ENCODE results near the gene USP19. TPM values are rescaled to one million over a fixed set of nuclear protein-coding genes. Genes with fewer than 3 reads are reported as not detected.

USP19 gene
- total RNA-seq, 6 experiments from 2014 or later = 35.2 to 49.2 (median 42.6) TPM

- no peak for DNase-seq
- no peak for TF ChIP-seq CTCF (IDR thresholded peaks at IDR 0.05)
- Mint-ChIP-seq H3K4me3 (no peak overlapping the region), H3K27me3 (ENCODE audit: insufficient read depth) (no peaks in the 10 kb centered on the region; the same call in none of the 2 replicates), H3K9me3 (no peaks in the 10 kb centered on the region), H3K27ac (no peak overlapping the region), H3K4me1 (ENCODE audit: low read depth) (peaks cover 18% of the 10 kb centered on the region), H3K36me3 (ENCODE audit: low read depth) (peaks cover 34% of the 10 kb centered on the region)
Measured at GRCh38 chr3:49100046-49100615, 20.5 kb downstream of the USP19 start.

- peaks cover 34% of the 10 kb centered on the region for H3K36me3 Mint-ChIP-seq (ENCODE audit: low read depth)
- H3K27ac Mint-ChIP-seq = no peak overlapping the region
- H3K4me1 Mint-ChIP-seq (ENCODE audit: low read depth) = peaks cover 17% of the 10 kb centered on the region
- TF ChIP-seq CTCF (IDR thresholded peaks at IDR 0.05) = no peak
- no peak for DNase-seq
- H3K4me3 Mint-ChIP-seq = no peak overlapping the region
- no peaks in the 10 kb centered on the region for H3K9me3 Mint-ChIP-seq
- peaks cover 2% of the 10 kb centered on the region for H3K27me3 Mint-ChIP-seq (ENCODE audit: insufficient read depth)
Measured at GRCh38 chr3:49098910-49099630, 21.6 kb downstream of the USP19 start.

GRCh38 chr3:49098429-49098828, 22.2 kb downstream of the USP19 start:
- H3K27me3 Mint-ChIP-seq (ENCODE audit: insufficient read depth) = peaks cover 2% of the 10 kb centered on the region
- no peak for DNase-seq
- no peak overlapping the region for H3K27ac Mint-ChIP-seq
- peaks cover 32% of the 10 kb centered on the region for H3K36me3 Mint-ChIP-seq (ENCODE audit: low read depth)
- TF ChIP-seq CTCF (IDR thresholded peaks at IDR 0.05) = no peak
- H3K4me3 Mint-ChIP-seq = no peak overlapping the region
- peaks cover 11% of the 10 kb centered on the region for H3K4me1 Mint-ChIP-seq (ENCODE audit: low read depth)
- H3K9me3 Mint-ChIP-seq = no peaks in the 10 kb centered on the region

- H3K4me3 Mint-ChIP-seq = peak within 1 kb of the TSS; percentile 95
- peak; percentile 99 for DNase-seq
- peak within 1 kb of the TSS; percentile 99 for H3K27ac Mint-ChIP-seq
- no peaks in the 10 kb centered on the region for H3K9me3 Mint-ChIP-seq
- H3K36me3 Mint-ChIP-seq (ENCODE audit: low read depth) = peaks cover 12% of the 10 kb centered on the region
- peaks cover 2% of the 10 kb centered on the region for H3K27me3 Mint-ChIP-seq (ENCODE audit: insufficient read depth)
- H3K4me1 Mint-ChIP-seq (ENCODE audit: low read depth) = peaks cover 35% of the 10 kb centered on the region
- peak; percentile 64 for TF ChIP-seq CTCF (IDR thresholded peaks at IDR 0.05)
Measured at GRCh38 chr3:49093853-49094767, 26.5 kb downstream of the USP19 start, which contains the start of gene QRICH1. TSS of gene QRICH1 (minus strand) at chr3:49094071. CDS start at chr3:49077017, 17,054 bp downstream.
